ENCODE data around the gene ZNF598. TPM values are rescaled to one million over a fixed set of nuclear protein-coding genes. Genes with fewer than 3 reads are reported as not detected.
A peak's percentile ranks its signal among the peaks of the same experiment; 100 is the strongest.
"Not testable (repeated sequence)": the region's sequence is repeated elsewhere in the genome, so short reads cannot be mapped to it uniquely, and the experiment has no call there.

Gene ZNF598
- total RNA-seq, 1 donor from 2014 or later, result 46.0 TPM

DNA sequence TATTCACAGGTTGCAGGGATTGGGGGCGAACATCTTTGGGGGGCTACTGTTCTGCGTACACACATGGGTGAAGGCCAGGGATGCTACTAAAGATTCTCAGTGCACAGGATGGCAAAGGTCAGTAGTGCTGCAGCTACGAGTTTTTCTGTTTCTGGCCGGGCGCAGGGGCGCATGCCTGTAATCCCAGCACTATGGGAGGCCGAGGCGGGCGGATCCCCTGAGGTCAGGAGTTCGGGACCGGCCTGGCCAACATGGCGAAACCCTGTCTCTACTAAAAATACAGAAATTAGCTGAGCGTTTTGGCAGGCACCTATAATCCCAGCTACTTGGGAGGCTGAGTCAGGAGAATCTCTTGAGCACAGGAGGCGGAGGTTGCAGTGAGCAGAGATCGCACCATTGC is 3.9 kb upstream of the ZNF598 start:
- TF ChIP-seq EZH2 (IDR thresholded peaks at IDR 0.05; ENCODE audit: insufficient read depth, low read length), result no peak
- TF ChIP-seq, protein P1, sequence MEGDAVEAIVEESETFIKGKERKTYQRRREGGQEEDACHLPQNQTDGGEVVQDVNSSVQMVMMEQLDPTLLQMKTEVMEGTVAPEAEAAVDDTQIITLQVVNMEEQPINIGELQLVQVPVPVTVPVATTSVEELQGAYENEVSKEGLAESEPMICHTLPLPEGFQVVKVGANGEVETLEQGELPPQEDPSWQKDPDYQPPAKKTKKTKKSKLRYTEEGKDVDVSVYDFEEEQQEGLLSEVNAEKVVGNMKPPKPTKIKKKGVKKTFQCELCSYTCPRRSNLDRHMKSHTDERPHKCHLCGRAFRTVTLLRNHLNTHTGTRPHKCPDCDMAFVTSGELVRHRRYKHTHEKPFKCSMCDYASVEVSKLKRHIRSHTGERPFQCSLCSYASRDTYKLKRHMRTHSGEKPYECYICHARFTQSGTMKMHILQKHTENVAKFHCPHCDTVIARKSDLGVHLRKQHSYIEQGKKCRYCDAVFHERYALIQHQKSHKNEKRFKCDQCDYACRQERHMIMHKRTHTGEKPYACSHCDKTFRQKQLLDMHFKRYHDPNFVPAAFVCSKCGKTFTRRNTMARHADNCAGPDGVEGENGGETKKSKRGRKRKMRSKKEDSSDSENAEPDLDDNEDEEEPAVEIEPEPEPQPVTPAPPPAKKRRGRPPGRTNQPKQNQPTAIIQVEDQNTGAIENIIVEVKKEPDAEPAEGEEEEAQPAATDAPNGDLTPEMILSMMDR (IDR thresholded peaks at IDR 0.05; ENCODE audit: insufficient read depth, low read depth, low read length), result no peak
- Histone ChIP-seq H3K36me3 (ENCODE audit: insufficient read depth, low read length) (no peaks in the 10 kb centered on the region), H3K79me2 (ENCODE audit: insufficient read depth, low read length) (peaks cover 20% of the 10 kb centered on the region), H3K4me3 (ENCODE audit: insufficient read depth, low read depth, low read length) (no peak overlapping the region), H3K27me3 (ENCODE audit: insufficient read depth, low read length) (no peaks in the 10 kb centered on the region), H3K4me1 (ENCODE audit: insufficient read depth, low read length) (peaks cover 14% of the 10 kb centered on the region), H3K4me2 (ENCODE audit: low read length) (no peak overlapping the region), H4K20me1 (ENCODE audit: insufficient read depth, low read length) (peaks cover 7% of the 10 kb centered on the region), H3K27ac (ENCODE audit: low read depth, low read length) (no peak overlapping the region), H3K9ac (ENCODE audit: low read length) (no peak overlapping the region), H2AFZ (ENCODE audit: low read depth, low read length) (no peak overlapping the region), H3K9me3 (ENCODE audit: insufficient read depth, low read depth, low read length) (no peaks in the 10 kb centered on the region)
- peak overlapping the region; percentile 41 for H3K27ac Mint-ChIP-seq (ENCODE audit: unreplicated experiment)
- peaks cover 2% of the 10 kb centered on the region for H3K36me3 Mint-ChIP-seq (ENCODE audit: low read depth, unreplicated experiment)
- no peak for FAIRE-seq
- peaks cover 4% of the 10 kb centered on the region for H3K27me3 Mint-ChIP-seq (ENCODE audit: low read depth, unreplicated experiment)
- no peaks in the 10 kb centered on the region for H3K9me3 Mint-ChIP-seq (ENCODE audit: unreplicated experiment)
- H3K4me1 Mint-ChIP-seq (ENCODE audit: low read depth, unreplicated experiment), result peaks cover 3% of the 10 kb centered on the region
- no peak for DNase-seq (ENCODE audit: low read depth)
- H3K4me3 Mint-ChIP-seq (ENCODE audit: unreplicated experiment), result no peak overlapping the region

DNA sequence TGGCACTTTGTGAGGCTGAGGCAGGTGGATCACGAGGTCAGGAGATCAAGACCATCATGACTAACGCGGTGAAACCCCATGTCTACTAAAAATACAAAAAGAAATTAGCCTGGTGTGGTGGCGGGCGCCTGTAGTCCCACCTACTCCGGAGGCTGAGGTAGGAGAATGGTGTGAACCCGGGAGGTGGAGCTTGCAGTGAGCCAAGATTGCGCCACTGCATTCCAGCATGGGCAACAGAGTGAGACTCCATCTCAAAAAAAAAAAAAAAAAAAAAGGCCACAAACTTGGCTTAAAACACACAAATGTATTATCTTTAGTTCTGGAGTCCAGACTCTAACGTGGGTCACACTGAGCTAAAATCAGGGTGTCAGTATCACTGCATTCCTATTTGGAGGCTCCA is 2.1 kb upstream of the ZNF598 start:
- not testable (repeated sequence) for H3K9ac ChIP-seq (ENCODE audit: low read length); H3K27me3 Mint-ChIP-seq (ENCODE audit: low read depth, unreplicated experiment); H3K27ac ChIP-seq (ENCODE audit: low read depth, low read length); FAIRE-seq; H3K36me3 ChIP-seq (ENCODE audit: insufficient read depth, low read length); H3K9me3 ChIP-seq (ENCODE audit: insufficient read depth, low read depth, low read length); H3K4me3 ChIP-seq (ENCODE audit: insufficient read depth, low read depth, low read length); DNase-seq (ENCODE audit: low read depth); H3K9me3 Mint-ChIP-seq (ENCODE audit: unreplicated experiment); H3K27ac Mint-ChIP-seq (ENCODE audit: unreplicated experiment); H2AFZ ChIP-seq (ENCODE audit: low read depth, low read length); H3K27me3 ChIP-seq (ENCODE audit: insufficient read depth, low read length); H3K36me3 Mint-ChIP-seq (ENCODE audit: low read depth, unreplicated experiment); H3K4me2 ChIP-seq (ENCODE audit: low read length)
- Histone ChIP-seq H4K20me1 (ENCODE audit: insufficient read depth, low read length) (peaks cover 25% of the 10 kb centered on the region), H3K79me2 (ENCODE audit: insufficient read depth, low read length) (peaks cover 38% of the 10 kb centered on the region), H3K4me1 (ENCODE audit: insufficient read depth, low read length) (peaks cover 28% of the 10 kb centered on the region)
- Mint-ChIP-seq H3K4me1 (ENCODE audit: low read depth, unreplicated experiment) (peaks cover 12% of the 10 kb centered on the region), H3K4me3 (ENCODE audit: unreplicated experiment) (peak overlapping the region; percentile 57)

DNA sequence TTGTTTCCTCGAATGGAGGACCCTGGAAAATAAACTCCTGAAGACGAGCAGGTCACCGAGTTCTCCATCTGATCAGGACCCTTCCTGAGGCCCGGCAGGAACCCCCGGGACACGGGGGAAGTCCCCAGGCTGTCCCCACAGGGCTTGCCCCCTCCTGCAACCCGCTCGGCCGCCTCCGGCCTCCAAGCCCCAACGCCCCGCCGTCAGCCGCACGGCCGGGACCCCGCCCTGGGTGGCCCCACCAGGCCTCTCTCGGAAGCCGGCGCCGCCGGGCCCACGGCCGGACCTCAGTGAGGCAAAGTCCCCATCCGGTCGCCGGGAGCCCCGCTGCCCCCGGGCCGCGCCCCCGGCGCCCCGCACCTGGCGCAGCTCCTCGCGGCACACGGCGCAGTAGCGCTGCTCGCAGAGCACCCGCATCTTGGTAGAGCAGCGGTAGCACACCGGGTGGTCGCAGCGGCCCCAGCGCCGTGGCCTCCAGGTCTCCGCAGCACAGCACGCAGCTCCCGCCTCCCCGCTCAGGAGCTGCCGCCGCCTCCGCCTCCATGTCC is 383 bp downstream of the ZNF598 start:
- H3K4me3 Mint-ChIP-seq (ENCODE audit: unreplicated experiment), result peak overlapping the region; percentile 90
- Histone ChIP-seq H2AFZ (ENCODE audit: low read depth, low read length) (no peak overlapping the region), H3K9ac (ENCODE audit: low read length) (peak overlapping the region; percentile 94), H3K4me3 (ENCODE audit: insufficient read depth, low read depth, low read length) (peak overlapping the region; percentile 88), H3K9me3 (ENCODE audit: insufficient read depth, low read depth, low read length) (no peaks in the 10 kb centered on the region), H3K79me2 (ENCODE audit: insufficient read depth, low read length) (peaks cover 63% of the 10 kb centered on the region), H3K27ac (ENCODE audit: low read depth, low read length) (peak overlapping the region; percentile 77), H3K27me3 (ENCODE audit: insufficient read depth, low read length) (no peaks in the 10 kb centered on the region), H4K20me1 (ENCODE audit: insufficient read depth, low read length) (peaks cover 49% of the 10 kb centered on the region), H3K36me3 (ENCODE audit: insufficient read depth, low read length) (no peaks in the 10 kb centered on the region), H3K4me1 (ENCODE audit: insufficient read depth, low read length) (peaks cover 37% of the 10 kb centered on the region), H3K4me2 (ENCODE audit: low read length) (peak overlapping the region; percentile 100)
- peak overlapping the region; percentile 74 for H3K27ac Mint-ChIP-seq (ENCODE audit: unreplicated experiment)
- peaks cover 18% of the 10 kb centered on the region for H3K4me1 Mint-ChIP-seq (ENCODE audit: low read depth, unreplicated experiment)
- H3K36me3 Mint-ChIP-seq (ENCODE audit: low read depth, unreplicated experiment), result peaks cover 4% of the 10 kb centered on the region
- H3K9me3 Mint-ChIP-seq (ENCODE audit: unreplicated experiment), result no peaks in the 10 kb centered on the region
- DNase-seq (ENCODE audit: low read depth) (no peak), FAIRE-seq (no peak)
- no peaks in the 10 kb centered on the region for H3K27me3 Mint-ChIP-seq (ENCODE audit: low read depth, unreplicated experiment)
- no peak for TF ChIP-seq EZH2 (IDR thresholded peaks at IDR 0.05; ENCODE audit: insufficient read depth, low read length)

Data from astrocyte (in vitro differentiated cells and primary cell).